H9 (cell line): ENCODE results near the gene PCDHGC5. TPM values are rescaled to one million over a fixed set of nuclear protein-coding genes. Genes with fewer than 3 reads are reported as not detected.
A peak's percentile ranks its signal among the peaks of the same experiment; 100 is the strongest.

ENCODE experiments used
- DNase-seq: peaks from one replicate; pipeline ENCODE4 v3.0.0-alpha.2; 2017
- H2AFZ ChIP-seq: one replicate; pipeline ENCODE4 v1.6.1; 2013; ENCODE audit warnings: mild to moderate bottlenecking, low read length, control low read depth, moderate library complexity
- H2AK5ac ChIP-seq: 2 replicates; pipeline ENCODE4 v1.6.1; 2013; ENCODE audit warnings: low read length, control low read depth, mixed read lengths; ENCODE audit not compliant: insufficient read length
- H2BK120ac ChIP-seq: one replicate; pipeline ENCODE4 v1.6.1; 2013; ENCODE audit warnings: low read depth, mild to moderate bottlenecking, low read length, control low read depth, inconsistent platforms; ENCODE audit not compliant: poor library complexity, severe bottlenecking
- H2BK12ac ChIP-seq: 2 replicates; pipeline ENCODE4 v1.6.1; 2013; ENCODE audit warnings: low read length, control low read depth, mixed read lengths, low read depth; ENCODE audit not compliant: insufficient read length
- H2BK15ac ChIP-seq: 2 replicates; pipeline ENCODE4 v1.6.1; 2013; ENCODE audit warnings: low read depth, low read length, control low read depth
- H2BK20ac ChIP-seq: one replicate; pipeline ENCODE4 v1.6.1; 2013; ENCODE audit warnings: low read depth, mild to moderate bottlenecking, low read length, control low read depth, inconsistent platforms; ENCODE audit not compliant: poor library complexity, severe bottlenecking
- H2BK5ac ChIP-seq: 2 replicates; pipeline ENCODE4 v1.6.1; 2013; ENCODE audit warnings: low read length, control low read depth, mixed read lengths; ENCODE audit not compliant: insufficient read length
- H3K14ac ChIP-seq: 2 replicates; pipeline ENCODE4 v1.6.1; 2013; ENCODE audit warnings: low read length, control low read depth; ENCODE audit not compliant: insufficient read depth
- H3K18ac ChIP-seq: 2 replicates; pipeline ENCODE4 v1.6.1; 2013; ENCODE audit warnings: low read depth, mild to moderate bottlenecking, mixed read lengths, low read length, control low read depth; ENCODE audit not compliant: insufficient read length
- H3K23ac ChIP-seq: 2 replicates; pipeline ENCODE4 v1.6.1; 2013; ENCODE audit warnings: low read length, control low read depth, mixed read lengths, low read depth; ENCODE audit not compliant: insufficient read length
- H3K23me2 ChIP-seq: 2 replicates; pipeline ENCODE4 v1.6.1; 2013; ENCODE audit warnings: low read depth, mild to moderate bottlenecking, mixed read lengths, low read length, control low read depth; ENCODE audit not compliant: insufficient read length, poor library complexity, severe bottlenecking
- H3K27ac ChIP-seq: 2 replicates; pipeline ENCODE4 v1.5.1; 2013; ENCODE audit warnings: low read length, control low read depth, mixed read lengths, low read depth; ENCODE audit not compliant: insufficient read length
- H3K27me3 ChIP-seq: 2 replicates; pipeline ENCODE4 v1.6.1; 2013; ENCODE audit warnings: low read length, control low read depth, inconsistent platforms; ENCODE audit not compliant: insufficient read depth
- H3K4ac ChIP-seq: 2 replicates; pipeline ENCODE4 v1.6.1; 2013; ENCODE audit warnings: low read depth, mild to moderate bottlenecking, control low read depth, inconsistent platforms, low read length, moderate library complexity
- H3K4me1 ChIP-seq: 2 replicates; pipeline ENCODE4 v1.6.1; 2013; ENCODE audit warnings: low read length, control low read depth, inconsistent platforms; ENCODE audit not compliant: insufficient read depth
- H3K4me2 ChIP-seq: 2 replicates; pipeline ENCODE4 v1.6.1; 2013; ENCODE audit warnings: low read length, control low read depth, mixed read lengths; ENCODE audit not compliant: insufficient read length, insufficient read depth
- H3K56ac ChIP-seq: 2 replicates; pipeline ENCODE4 v1.6.1; 2013; ENCODE audit warnings: low read depth, mild to moderate bottlenecking, mixed read lengths, low read length, control low read depth; ENCODE audit not compliant: insufficient read length
- H3K79me1 ChIP-seq: 2 replicates; pipeline ENCODE4 v1.6.1; 2013; ENCODE audit warnings: low read depth, mild to moderate bottlenecking, moderate library complexity, low read length, control low read depth, inconsistent platforms; ENCODE audit not compliant: insufficient read depth, poor library complexity, severe bottlenecking
- H3K79me2 ChIP-seq: 2 replicates; pipeline ENCODE4 v1.6.1; 2013; ENCODE audit warnings: low read length, control low read depth, inconsistent platforms; ENCODE audit not compliant: insufficient read depth
- H3K9ac ChIP-seq: 2 replicates; pipeline ENCODE4 v1.6.1; 2013; ENCODE audit warnings: low read length, control low read depth, mixed read lengths; ENCODE audit not compliant: insufficient read length; ENCODE audit errors: extremely low read depth
- H3K9me3 ChIP-seq: one replicate; pipeline ENCODE4 v1.6.1; 2013; ENCODE audit warnings: low read depth, low read length, inconsistent platforms; ENCODE audit not compliant: control insufficient read depth
- H3T11ph ChIP-seq: one replicate; pipeline ENCODE4 v1.6.1; 2013; ENCODE audit warnings: mild to moderate bottlenecking, low read length, control low read depth, inconsistent platforms
- H4K20me1 ChIP-seq: one replicate; pipeline ENCODE4 v1.6.1; 2013; ENCODE audit not compliant: control insufficient read depth, insufficient read length, insufficient read depth
- H4K5ac ChIP-seq: 2 replicates; pipeline ENCODE4 v1.6.1; 2013; ENCODE audit warnings: low read depth, mild to moderate bottlenecking, mixed read lengths, low read length, control low read depth; ENCODE audit not compliant: insufficient read length
- H4K8ac ChIP-seq: replicated peaks from 2 replicates; pipeline ENCODE4 v1.6.1; 2013; ENCODE audit warnings: low read length, control low read depth, mixed read lengths, low read depth; ENCODE audit not compliant: insufficient read length
- H4K91ac ChIP-seq: 2 replicates; pipeline ENCODE4 v1.6.1; 2013; ENCODE audit warnings: low read depth, mild to moderate bottlenecking, moderate library complexity, mixed read lengths, low read length, control low read depth; ENCODE audit not compliant: insufficient read length
- H3K27ac Mint-ChIP-seq, 3 experiments: 2 replicates in 2 of 3; 3 replicates in 1 of 3; pipeline ENCODE4 v1.8.0; 2020 to 2021; ENCODE audit warnings: mixed read lengths in 3 of 3, mild to moderate bottlenecking in 1 of 3, moderate library complexity in 1 of 3
- H3K27me3 Mint-ChIP-seq: 2 replicates; pipeline ENCODE4 v1.8.0; 2021; ENCODE audit warnings: low read depth, mild to moderate bottlenecking, moderate library complexity, mixed read lengths
- H3K36me3 Mint-ChIP-seq, 3 experiments: 2 replicates in 2 of 3; 3 replicates in 1 of 3; pipeline ENCODE4 v1.8.0; 2020 to 2021; ENCODE audit warnings: low read depth in 3 of 3, mixed read lengths in 3 of 3; ENCODE audit not compliant: insufficient read depth in 1 of 3
- H3K4me1 Mint-ChIP-seq, 2 experiments: 2 replicates each; pipeline ENCODE4 v1.8.0; 2020; ENCODE audit warnings: mixed read lengths in 2 of 2
- H3K4me3 Mint-ChIP-seq, 2 experiments: 2 replicates in 1 of 2; 3 replicates in 1 of 2; pipeline ENCODE4 v1.8.0; 2020 to 2021; ENCODE audit warnings: mild to moderate bottlenecking in 2 of 2, mixed read lengths in 2 of 2, moderate library complexity in 1 of 2
- H3K9me3 Mint-ChIP-seq, 2 experiments: 2 replicates in 1 of 2; 3 replicates in 1 of 2; pipeline ENCODE4 v1.8.0; 2020; ENCODE audit warnings: mild to moderate bottlenecking in 2 of 2, mixed read lengths in 2 of 2, moderate library complexity in 1 of 2
- WGBS: extraction: QIAGEN DNeasy Blood & Tissue Kit; methylation state at CpG from one replicate; pipeline ENCODE4 v1.1.7; 2013; ENCODE audit warnings: missing lambda C conversion rate, low lambda C conversion rate, mixed read lengths; ENCODE audit not compliant: insufficient read length; ENCODE audit errors: extremely low coverage; 5-methylcytosine and 5-hydroxymethylcytosine counted together
- total RNA-seq: library from RNA; stranded (reverse); gene quantifications from 2 replicates; pipeline ENCODE4 v1.2.1, GENCODE V29; 2021
- TF ChIP-seq, protein P1 (sequence below): fragments of 200-600 bp; sonication (generic); conservative IDR thresholded peaks from 3 replicates; pipeline ENCODE4 v1.8.0; 2021; ENCODE audit warnings: antibody characterized with exemption, mild to moderate bottlenecking

Gene PCDHGC5
- total RNA-seq, 1 experiment from 2014 or later = 0.66 TPM

DNA sequence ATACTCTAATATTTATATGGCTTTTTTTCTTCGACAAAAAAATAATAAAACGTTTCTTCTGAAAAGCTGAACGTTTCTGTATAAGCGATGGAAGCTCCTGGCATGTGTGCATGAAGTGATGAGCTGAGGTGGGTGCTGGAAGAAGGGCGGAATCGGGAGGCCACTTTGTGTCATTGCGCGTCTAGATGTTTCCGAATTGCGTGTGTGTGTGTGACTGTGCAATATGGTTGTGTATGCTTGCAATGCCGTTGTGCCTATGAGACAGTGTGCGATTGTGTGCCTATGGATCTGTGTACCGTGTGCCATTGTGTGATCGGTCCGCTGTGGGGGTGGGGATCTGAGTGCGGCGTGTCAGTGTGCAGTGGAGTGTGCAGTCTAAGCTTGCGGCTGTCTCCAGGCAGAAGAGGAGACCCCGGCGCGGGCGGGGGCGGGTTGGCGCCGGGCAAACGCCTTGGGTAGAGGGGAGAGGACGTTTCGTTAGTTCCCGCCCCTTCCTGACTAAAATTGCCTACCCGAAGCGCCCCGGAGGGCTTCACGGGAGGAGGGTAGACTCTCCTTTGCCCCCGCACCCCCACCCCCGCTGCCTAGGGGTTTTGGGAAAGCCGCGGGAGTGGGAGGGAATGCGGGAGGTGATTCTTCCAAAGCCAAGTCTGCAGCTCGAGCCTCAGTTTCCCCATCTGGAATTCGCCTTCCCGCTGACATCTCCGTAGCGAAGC is 24.2 kb downstream of the PCDHGC5 start:
- peaks cover 46 to 58% of the 10 kb centered on the region in 2 experiments for H3K4me1 Mint-ChIP-seq
- peaks cover 4% of the 10 kb centered on the region; the same call in 1 of the 2 replicates for H3K4me1 ChIP-seq

More for the DNA sequence above, 24.2 kb downstream of the PCDHGC5 start:
- Histone ChIP-seq H3K14ac (peak overlapping the region; percentile 54), H2AFZ (no peak overlapping the region), H4K91ac (no peak overlapping the region), H4K20me1 (no peaks in the 10 kb centered on the region), H3K4me2 (peak overlapping the region; percentile 91), H2BK5ac (no peak overlapping the region), H2BK20ac (no peak overlapping the region), H3T11ph (no peak overlapping the region), H3K27ac (no peak overlapping the region), H3K9ac (peak overlapping the region; percentile 25), H3K56ac (no peak overlapping the region), H3K23me2 (peaks cover 17% of the 10 kb centered on the region), H3K79me2 (no peaks in the 10 kb centered on the region), H3K27me3 (no peaks in the 10 kb centered on the region), H2BK120ac (no peak overlapping the region), H4K8ac (no peak overlapping the region), H2AK5ac (no peak overlapping the region), H2BK15ac (no peak overlapping the region), H3K18ac (peak overlapping the region; percentile 3), H2BK12ac (no peak overlapping the region), H4K5ac (no peak overlapping the region), H3K23ac (no peak overlapping the region), H3K4ac (no peak overlapping the region), H3K9me3 (no peaks in the 10 kb centered on the region), H3K79me1 (no peaks in the 10 kb centered on the region)
- DNase-seq = no peak
- Mint-ChIP-seq H3K27ac (peak overlapping the region; percentile 10 to 96 (median 96); a peak in 5 of 7 replicates), H3K36me3 (peaks cover 19 to 36% (median 27%) of the 10 kb centered on the region in 3 experiments), H3K4me3 (peak overlapping the region; percentile 75 to 88), H3K9me3 (no peaks in the 10 kb centered on the region; a peak in 1 of 5 replicates), H3K27me3 (peaks cover 3% of the 10 kb centered on the region; the same call in 1 of the 2 replicates)
- TF ChIP-seq, protein P1, sequence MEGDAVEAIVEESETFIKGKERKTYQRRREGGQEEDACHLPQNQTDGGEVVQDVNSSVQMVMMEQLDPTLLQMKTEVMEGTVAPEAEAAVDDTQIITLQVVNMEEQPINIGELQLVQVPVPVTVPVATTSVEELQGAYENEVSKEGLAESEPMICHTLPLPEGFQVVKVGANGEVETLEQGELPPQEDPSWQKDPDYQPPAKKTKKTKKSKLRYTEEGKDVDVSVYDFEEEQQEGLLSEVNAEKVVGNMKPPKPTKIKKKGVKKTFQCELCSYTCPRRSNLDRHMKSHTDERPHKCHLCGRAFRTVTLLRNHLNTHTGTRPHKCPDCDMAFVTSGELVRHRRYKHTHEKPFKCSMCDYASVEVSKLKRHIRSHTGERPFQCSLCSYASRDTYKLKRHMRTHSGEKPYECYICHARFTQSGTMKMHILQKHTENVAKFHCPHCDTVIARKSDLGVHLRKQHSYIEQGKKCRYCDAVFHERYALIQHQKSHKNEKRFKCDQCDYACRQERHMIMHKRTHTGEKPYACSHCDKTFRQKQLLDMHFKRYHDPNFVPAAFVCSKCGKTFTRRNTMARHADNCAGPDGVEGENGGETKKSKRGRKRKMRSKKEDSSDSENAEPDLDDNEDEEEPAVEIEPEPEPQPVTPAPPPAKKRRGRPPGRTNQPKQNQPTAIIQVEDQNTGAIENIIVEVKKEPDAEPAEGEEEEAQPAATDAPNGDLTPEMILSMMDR = no peak
- no CpG with 5 or more reads among the region's 43 CpGs for WGBS
